HG03571 (cell line): ENCODE measurements around the gene TRANK1.
"Not testable (repeated sequence)": the region's sequence is repeated elsewhere in the genome, so short reads cannot be mapped to it uniquely, and the experiment has no call there.

Source experiments
- ATAC-seq: cut with Tn5 transposase; IDR thresholded peaks from one replicate; pipeline ENCODE4 v1.9.1; 2021; ENCODE audit not compliant: unreplicated experiment

The TRANK1 gene

DNA sequence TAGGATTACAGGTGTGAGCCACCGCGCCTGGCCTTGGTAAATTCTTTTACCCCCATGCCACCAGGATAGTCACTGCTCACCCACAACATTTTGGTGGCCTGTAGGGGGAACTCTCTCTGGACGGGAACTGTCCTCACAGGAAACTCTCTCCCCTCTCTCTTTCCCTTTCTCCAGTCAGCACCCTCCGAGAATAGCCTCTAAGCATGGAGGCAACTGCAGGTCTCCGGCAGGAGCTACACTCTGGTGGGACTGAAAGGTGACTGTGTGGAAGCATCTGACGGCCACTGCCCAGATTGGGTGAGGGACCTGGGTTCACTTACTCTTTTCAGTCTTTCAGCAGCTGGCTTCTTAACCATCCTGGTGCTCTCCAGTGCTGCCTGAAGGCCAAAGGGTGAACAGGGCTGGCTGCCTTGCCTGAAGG, 21.3 kb downstream of the TRANK1 start:
- ATAC-seq, result no peak

DNA sequence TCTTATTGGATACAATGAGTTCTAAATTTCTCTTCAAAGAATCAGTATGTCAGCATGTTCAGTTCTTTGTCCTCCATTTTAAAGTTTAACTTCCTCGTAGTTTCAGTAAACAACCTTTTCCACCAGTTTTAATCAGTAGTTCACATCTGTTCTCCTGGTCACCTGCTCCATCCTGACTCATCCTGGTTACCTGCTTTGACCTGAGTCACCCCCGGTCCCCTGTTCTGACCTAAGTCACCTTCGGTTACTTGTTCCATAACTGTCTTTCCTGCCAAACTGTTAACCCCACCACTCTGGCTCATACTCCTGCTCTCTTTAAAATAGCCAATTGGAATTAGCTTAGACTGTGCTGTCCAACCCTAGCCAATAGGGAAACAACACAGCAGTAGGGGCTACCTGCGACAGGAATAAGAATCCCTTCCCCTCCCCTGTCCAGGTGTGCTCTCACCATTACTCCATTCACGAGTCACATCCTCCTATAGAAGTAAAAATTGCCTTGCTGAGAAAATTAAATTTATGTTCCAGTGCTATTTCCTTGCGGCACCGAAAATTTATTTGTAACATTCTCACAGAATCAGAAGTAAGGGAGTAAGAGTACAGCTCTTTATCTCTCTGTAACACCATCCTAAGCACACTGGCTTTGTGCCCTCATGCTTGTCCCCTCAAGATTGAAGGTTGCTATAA, 23.8 kb downstream of the TRANK1 start:
- no peak for ATAC-seq

DNA sequence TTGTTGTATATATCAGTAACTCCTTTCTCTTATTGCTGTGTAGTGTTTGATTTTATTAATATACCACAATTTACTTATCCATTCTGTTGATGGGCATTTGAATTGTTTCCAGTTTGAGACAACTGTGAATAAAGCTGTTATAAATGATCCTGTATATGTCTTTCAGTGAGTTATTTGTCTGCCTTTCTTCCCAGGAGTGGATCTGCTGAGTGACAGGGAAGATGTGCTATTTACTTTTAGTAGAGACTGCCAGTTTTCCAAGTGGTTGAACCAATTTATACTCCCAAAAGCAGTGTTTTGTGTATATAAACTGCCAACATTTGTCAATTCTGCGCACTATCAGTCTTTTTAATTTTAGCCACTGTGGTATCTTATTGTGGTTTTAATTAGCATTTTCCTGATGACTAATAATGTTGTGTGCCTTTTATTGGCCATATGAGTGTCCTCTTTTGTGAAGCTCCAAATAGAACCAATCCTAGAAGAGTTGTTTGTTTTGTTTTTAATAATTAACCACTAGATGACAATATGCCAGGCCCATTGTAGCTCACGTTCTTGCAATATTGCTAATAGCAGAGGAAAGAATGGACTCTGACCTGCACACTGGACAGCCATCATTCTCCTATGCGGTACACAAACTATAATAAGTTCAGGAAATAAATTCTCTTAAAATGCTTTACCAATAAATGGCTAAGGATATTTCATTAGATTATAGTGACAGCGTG, 25.3 kb downstream of the TRANK1 start:
- no peak for ATAC-seq

DNA sequence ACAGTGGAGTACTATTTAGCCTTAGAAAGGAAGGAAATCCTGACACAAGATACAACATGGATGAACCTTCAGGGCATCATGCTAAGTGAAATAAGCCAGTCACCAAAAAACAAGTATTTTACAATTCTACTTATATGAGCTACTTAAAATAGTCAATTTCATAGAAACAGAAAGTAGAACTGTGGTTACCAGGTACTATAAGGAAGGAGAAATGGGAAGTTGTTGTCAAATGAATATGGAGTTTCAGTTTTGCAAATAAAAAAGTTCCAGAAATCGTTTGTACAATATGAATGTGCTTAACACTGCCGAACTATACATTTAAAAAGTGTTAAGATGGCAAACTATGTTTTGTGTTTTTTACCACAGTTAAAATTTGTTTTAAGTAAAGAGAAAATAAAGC, 26.8 kb downstream of the TRANK1 start:
- ATAC-seq, result peak; percentile 82

DNA sequence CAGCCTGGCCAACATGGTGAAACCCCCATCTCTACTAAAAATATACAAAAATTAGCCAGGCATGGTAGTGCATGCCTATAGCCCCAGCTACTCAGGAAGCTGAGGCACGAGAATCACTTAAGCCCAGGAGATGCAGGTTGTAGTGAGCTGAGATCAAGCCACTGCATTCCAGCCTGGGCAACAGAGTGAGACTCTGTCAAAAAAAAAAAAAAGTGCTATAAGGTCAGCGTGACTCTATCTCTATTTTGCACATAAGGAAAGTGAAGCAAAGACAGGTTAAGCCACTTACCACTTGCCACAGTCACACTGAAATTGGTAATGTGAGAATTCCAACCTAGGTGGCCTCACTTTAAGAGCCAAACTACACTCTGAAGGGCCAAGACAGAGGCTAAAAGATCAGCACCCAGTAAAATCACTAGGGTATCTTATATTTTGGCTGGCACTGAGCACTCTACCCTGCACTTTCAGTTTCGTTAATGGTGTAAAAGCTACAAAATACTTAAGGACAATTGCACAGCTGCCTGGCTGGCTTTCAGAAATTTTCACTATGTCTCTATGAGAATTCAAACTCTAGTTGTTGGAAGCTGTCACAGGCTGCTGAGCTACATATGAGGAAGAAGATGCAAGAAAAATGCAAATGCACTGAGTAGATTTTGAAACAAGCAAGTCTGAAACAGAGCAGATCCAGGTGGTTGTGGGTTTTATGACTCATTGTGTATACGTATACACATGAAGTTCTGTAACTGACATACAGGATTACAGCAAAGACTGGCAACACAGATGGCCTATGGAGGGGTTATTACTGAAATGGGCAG, 32.7 kb downstream of the TRANK1 start:
- ATAC-seq, result peak; percentile 97

DNA sequence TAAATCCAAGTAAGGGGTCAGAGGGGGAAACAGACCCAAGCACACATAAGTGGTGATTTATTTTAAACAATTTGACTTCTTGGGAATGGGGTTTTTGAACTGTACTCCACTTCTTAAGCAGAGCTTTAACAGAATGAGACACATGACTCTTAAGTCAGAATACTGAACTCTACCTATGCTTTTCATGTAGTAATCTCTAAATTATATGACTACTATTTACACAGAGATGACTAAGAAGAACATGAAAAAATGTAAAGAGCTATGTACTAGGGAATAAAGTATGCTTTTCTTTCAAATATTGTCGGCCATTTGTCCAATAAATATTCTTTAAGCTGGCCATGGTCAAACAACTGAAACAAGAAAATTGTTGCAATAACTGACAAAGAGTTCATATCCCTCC, 35.2 kb downstream of the TRANK1 start:
- ATAC-seq, result no peak

DNA sequence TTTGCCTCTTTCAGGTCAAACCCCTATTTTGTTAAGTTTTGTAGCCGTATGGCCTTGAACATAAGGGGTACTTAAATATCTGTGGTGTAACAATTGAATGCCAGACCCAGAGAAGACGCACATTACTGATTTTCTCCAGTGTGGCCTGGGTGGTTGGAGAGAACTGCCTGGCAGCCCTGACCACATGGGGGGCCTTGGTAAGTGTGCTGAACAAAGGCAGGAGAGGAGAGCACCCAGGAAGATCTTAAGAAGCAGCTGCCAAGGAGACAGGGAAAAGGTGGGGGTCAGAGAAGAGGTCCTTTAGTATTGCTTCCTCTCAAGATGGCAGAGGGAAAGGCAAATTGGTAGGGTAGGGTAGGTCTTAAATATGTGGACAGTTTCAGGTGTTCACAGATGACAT, 35.7 kb downstream of the TRANK1 start:
- no peak for ATAC-seq

DNA sequence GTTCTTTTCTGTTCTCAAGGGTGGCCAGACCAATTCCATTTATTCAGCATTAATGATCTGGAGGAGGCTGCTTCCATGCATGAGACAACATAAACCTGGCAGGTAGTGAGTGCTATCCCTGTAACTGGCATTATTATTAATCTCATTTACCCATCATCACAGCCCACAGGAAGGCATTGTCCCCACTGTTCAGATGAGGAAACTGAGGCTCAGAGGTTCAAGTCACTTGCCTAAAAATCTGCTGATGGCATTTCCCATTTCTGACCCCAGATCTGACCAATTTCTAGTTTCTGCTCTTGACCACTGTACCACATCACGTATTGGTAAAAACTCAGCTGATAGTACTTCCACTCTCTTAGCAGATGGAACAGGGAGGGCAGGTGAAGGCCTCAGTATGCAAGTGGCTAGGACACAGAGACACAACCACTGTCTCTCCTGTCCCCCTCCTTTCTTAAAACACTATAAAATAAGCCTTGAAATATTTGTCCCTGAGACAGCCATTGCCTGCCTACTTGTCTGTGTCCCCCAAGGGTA, 36.1 kb downstream of the TRANK1 start:
- no peak for ATAC-seq

DNA sequence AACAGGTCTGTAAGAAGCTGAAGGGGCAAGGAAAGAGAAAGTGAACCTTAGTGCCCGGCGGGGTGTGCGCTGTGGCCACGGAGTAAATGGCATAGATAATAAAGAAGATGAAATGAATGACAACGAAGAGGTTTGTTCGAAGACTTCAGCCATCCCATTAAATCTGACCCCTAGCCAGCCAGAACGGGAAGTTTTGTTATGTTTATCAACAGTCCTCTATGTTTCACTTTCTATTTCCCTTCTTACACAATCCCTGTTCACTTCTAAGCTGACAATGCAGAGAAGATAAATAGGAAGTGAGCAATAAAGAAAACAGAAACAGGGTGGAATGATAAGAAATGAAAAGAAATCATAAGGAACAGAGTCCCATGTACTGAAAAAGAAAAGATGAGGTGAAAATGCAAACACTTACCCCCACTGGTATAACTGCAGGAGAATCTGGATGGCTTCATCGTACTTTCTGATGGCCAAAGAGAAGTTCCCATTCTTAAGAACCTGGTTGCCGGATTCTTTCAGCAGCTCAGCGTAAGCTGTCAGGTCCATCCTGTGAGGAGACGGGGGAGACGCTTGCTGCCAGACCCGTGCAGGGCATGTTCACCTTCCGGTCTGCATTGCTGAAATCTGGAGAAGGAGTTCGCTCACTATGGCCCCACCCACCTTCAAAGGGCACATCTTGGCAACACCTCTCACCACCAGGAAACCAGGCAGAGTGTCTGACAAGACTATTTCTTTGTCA, 36.8 kb downstream of the TRANK1 start:
- no peak for ATAC-seq

DNA sequence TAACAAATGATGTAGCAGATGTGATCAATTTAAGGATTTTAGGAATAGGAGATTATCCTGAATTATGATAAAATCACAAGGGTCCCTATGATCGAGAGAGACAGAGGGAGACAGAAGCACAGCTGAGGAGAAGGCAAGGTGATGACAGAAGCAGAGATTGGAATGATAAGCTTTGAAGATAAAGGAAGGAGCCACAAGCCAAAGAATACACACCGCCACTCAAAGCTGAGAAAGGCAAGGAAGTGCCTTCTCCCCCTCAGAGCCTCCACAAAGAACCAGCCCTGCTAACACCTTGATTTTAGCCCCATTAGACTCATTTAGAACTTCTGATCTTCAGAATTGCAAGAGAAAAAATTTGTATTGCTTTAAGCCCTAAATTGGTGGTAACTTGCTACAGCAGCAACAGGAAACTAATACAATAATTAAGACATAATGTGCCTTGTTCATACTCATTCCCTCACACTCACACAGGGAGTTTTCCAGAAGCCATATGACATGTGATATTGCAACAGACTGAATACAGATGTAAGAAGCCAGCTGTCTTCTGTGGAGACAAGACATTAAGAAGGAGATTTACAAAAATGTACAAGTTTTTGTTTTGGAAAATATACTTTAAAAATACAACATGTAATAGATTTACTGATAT, 38.2 kb downstream of the TRANK1 start:
- no peak for ATAC-seq

DNA sequence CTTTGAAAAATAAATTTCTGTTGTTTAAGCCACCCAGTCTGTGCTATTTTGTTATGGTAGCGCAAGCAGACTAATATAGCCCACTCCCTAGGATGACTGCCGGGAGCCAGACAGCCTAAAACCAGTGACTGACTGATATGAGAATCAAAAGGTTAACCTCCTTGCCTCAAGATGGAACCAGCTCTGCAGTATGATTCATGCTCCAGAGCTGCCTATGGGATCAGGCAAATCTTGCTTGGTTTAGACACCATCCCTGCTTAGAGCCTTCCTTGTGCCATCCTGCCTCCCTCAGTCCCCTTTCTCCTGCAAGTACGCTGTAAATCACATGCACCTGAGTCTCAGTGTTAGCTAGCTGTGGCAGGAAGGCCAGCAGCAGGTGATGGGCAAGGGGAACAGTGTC, 39.3 kb downstream of the TRANK1 start:
- no peak for ATAC-seq

DNA sequence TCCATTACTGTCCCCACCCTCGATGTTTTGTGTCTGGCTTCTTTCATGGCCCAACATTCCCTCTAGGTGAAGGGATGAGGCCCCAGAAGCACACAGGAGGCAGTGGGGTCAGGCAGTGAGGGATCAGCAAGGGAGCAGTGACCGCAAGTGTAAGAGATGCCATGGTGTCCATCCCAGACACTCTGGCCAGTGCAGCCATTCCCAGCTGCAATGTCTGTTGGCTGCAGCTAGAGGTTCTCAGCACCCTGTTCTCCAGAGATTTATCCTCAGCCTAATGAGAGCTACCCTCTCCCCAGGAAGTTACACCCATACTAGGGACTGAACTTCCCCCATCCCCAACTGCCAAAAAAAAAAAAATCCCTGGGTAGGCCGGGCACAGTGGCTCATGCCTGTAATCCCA, 40.2 kb downstream of the TRANK1 start:
- ATAC-seq, result no peak

DNA sequence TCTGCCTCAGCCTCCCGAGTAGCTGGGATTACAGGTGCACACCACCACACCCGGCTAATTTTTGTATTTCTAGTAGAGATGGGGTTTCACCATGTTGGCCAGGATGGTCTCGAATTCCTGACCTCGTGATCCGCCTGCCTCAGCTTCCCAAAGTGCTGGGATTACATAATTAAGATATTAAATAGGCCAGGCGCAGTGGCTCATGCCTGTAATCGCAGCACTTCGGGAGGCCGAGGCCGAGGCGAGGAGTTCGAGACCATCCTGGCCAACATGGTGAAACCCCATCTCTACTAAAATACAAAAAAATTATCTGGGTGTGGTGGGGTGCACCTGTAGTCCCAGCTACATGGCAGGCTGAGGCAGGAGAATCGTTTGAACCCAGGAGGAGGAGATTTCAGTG, 40.8 kb downstream of the TRANK1 start:
- ATAC-seq, result not testable (repeated sequence)

DNA sequence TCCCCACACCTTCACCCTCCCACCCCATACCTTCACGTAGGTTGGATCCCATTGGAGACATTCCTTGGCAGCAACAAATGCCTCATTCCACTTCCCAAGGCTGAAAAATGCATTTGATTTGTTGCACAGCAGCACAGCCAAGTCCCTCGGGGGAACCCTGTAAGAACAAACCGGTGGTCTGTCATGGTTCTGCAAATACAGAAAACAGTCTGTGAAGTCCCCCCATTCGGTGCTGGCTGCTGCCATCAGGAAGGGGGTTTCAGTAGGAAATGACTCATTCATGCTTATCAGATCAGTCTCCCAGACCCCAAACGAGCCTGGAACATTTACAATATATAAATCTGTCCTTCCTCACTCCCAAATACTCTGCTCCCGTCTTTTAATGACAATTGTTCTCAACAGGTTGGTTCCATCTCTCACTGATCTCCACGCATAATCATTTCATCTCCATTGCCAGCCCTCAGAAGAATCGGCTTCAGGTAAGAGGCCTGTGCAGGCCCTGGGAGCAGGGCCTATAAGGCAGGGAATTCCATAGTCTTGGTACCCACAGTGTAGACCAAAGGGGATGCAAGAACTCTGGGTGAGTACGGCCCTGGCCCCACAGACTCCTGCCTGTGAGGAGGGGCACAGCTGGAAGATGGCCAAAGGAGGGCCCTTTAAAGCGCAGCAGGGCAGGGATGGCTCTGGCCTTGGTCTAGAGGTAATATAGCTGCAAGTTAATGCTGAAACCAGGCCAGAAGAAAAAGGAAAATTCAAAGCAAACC, 41.6 kb downstream of the TRANK1 start:
- no peak for ATAC-seq

DNA sequence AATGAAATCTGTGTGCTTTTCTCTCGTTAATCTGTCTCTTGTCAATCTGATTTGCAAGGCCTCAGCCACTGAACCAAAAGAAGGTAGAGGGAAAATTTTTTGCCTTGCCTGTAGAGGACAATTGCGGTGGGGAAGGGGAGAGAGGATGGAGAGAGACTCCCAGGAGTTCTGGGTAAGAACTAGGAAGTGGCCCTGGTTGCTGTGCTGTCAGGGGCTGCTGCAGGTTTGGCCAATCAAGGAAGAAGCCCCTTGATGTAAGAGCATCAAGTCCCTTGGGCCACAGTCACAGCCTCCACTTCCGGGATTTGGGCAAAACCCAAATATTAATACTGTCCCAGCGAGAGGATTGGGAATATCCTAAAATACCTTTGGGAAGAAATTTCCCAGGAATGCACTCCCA, 43.3 kb downstream of the TRANK1 start:
- no peak for ATAC-seq

DNA sequence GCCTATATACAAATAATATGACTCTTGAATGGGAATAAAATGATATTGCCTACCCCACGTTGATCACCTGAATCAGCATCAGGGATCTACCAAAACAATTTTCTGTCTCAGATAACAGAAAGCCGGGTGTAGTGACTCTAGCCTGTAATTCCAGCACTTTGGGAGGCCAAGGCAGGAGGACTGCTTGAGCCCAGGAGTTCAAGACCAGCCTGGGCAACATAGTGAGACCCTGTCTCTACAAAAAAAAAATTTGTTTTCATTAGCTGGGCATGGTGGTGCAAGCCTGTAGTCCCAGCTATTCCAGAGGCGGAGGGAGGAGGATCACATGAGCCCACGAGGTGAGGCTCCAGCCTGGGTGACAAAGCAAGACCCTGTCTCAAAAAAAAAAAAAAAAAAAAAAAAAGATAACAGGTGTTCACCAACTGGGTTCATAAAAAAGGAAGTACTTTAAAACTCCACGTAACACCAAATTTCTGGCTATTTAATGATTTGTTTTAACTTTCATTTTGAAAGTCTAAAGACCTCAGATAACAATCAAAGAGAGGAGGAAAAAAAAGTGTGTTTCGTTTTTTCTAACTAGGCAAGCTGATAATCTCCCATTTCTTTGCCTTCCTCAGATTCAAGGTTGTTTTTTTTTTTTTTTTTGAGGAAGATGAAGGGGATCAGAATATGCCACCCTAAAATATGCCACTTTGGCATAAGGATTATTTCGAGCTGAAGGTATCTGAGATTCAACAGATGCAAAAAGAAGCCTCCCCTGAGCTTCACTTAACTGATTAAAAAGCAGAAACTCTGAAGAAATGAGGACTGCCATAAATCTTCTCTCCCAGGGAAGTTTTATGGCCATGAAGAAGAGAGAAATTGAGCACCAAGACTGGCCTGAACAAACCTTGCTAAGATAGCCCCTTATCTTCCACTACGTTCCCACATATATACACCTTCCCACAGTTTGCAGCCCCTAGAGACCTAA, 44.1 kb downstream of the TRANK1 start:
- ATAC-seq, result no peak

DNA sequence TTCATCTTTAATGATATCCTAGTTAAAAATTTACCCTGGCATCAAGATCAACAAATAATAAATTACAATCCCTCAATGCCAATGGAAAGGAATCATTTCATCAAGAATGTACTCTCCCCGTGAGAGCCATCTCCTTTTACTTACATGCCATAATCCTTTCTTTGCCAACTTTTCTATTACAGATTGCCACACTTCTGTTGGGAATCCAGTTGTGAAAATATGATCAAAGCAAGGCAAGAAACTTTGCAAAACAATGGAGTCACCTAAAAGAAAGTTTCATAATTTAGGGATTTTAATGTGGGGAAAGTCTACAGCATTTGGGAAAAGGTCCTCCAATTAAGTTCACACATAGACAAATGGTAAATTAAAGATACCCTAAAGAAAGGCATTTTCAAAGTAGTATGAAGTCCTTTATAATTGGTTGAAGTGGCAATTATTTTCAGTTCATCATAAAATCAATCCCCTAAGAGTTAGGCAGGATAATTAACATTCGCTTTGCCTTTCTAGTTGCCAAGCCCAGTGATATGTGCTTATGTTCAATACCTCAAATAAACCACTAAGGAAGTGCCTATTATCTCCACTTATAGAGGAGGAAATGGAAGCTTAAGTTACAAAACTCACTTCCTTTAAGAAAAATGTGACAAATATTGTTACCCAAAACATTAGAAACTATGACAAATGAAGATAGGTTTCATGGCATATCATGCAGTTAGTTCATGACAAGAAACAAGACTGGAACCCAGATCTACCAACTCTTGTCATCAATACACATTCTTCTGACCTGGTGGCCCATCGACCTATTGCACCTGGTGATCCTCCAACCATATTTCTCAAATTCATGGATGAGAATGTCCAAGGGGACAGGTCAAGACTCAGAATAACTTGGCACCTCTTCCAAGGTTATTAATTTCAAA, 49.1 kb downstream of the TRANK1 start:
- ATAC-seq, result no peak

DNA sequence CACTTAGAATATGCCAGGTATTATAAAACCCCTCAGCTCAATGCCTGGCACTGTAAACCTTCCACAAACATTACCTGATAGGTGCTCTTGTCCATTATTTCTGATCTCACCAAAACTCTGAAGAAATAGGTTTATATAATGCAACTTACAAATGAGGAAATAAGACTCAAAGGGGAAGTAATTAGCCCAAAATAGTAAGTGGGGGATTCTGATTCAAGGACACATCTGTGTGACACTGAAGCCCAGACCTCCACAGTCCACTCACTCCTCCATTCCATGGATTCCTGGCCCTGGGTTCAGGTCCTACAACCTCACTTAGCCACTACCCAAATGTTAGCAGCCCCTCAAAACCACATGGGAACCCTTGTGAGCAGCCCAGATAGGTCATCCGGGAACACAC, 49.9 kb downstream of the TRANK1 start:
- ATAC-seq, result no peak
